Measurements from ENCODE around the gene RALGAPA2. TPM values are rescaled to one million over a fixed set of nuclear protein-coding genes. Genes with fewer than 3 reads are reported as not detected.

The RALGAPA2 gene
- total RNA-seq, 2 donors from 2014 or later: 27.8 to 28.5 TPM

- no peaks in the 10 kb centered on the region for H3K36me3 ChIP-seq
- TF ChIP-seq CTCF (IDR thresholded peaks at IDR 0.05): no peak
- peak overlapping the region in 1 of 2 donors; percentile 21 for H3K27ac ChIP-seq
- peaks cover 0 to 10% of the 10 kb centered on the region in 2 donors for H3K4me1 ChIP-seq
- H3K4me3 ChIP-seq: no peak overlapping the region
- no peaks in the 10 kb centered on the region for H3K9me3 ChIP-seq
- no peaks in the 10 kb centered on the region for H3K27me3 ChIP-seq
- no peak for DNase-seq (ENCODE audit: low spot score)
Measured at GRCh38 chr20:20657092-20657491, 55.4 kb downstream of the RALGAPA2 start.

- Histone ChIP-seq H3K9me3 (no peaks in the 10 kb centered on the region), H3K27ac (no peak overlapping the region)
Measured at GRCh38 chr20:20655883-20656282, 56.6 kb downstream of the RALGAPA2 start.

GRCh38 chr20:20649945-20650344 is 62.5 kb downstream of the RALGAPA2 start:
- no peaks in the 10 kb centered on the region for H3K4me1 ChIP-seq
- H3K27ac ChIP-seq: no peak overlapping the region
- no peak for DNase-seq (ENCODE audit: low spot score)
- no peak for TF ChIP-seq CTCF (IDR thresholded peaks at IDR 0.05)
- no peaks in the 10 kb centered on the region for H3K27me3 ChIP-seq
- no peak overlapping the region for H3K4me3 ChIP-seq
- no peaks in the 10 kb centered on the region for H3K9me3 ChIP-seq
- H3K36me3 ChIP-seq: no peaks in the 10 kb centered on the region

More at GRCh38 chr20:20655883-20656282, 56.6 kb downstream of the RALGAPA2 start:
- no peak for DNase-seq (ENCODE audit: low spot score)
- no peaks in the 10 kb centered on the region for H3K27me3 ChIP-seq
- H3K36me3 ChIP-seq: no peaks in the 10 kb centered on the region
- peaks cover 0 to 10% of the 10 kb centered on the region in 2 donors for H3K4me1 ChIP-seq
- no peak for TF ChIP-seq CTCF (IDR thresholded peaks at IDR 0.05)
- no peak overlapping the region for H3K4me3 ChIP-seq

DNA sequence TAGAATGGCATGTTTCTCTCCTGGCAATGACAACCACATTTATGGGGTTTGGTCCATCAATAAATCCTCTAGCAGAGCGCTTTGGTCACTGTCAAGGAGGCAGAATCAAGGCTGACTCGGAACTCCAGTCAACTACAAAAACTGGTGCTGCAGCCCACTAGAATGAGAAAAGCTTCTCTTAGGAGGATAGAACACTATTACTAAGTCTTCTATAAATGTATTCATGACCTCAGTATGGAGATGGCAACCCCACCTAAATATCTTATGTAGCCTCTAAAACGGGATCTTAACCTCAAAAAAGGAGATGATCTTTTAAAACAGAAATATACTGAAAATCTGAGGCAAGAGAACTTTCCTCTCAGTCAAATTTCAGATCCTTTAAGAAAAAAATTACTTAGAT is 68.5 kb downstream of the RALGAPA2 start:
- no peak for TF ChIP-seq CTCF (IDR thresholded peaks at IDR 0.05)
- Histone ChIP-seq H3K4me1 (no peaks in the 10 kb centered on the region), H3K4me3 (no peak overlapping the region), H3K36me3 (peaks cover 6% of the 10 kb centered on the region), H3K27me3 (no peaks in the 10 kb centered on the region), H3K27ac (no peak overlapping the region), H3K9me3 (no peaks in the 10 kb centered on the region)
- DNase-seq (ENCODE audit: low spot score): no peak

GRCh38 chr20:20641783-20642182 is 70.7 kb downstream of the RALGAPA2 start:
- Histone ChIP-seq H3K4me1 (no peaks in the 10 kb centered on the region), H3K36me3 (peaks cover 16% of the 10 kb centered on the region), H3K27me3 (no peaks in the 10 kb centered on the region), H3K4me3 (no peak overlapping the region), H3K27ac (no peak overlapping the region), H3K9me3 (no peaks in the 10 kb centered on the region)
- no peak for TF ChIP-seq CTCF (IDR thresholded peaks at IDR 0.05)
- DNase-seq (ENCODE audit: low spot score): no peak

- Histone ChIP-seq H3K27me3 (no peaks in the 10 kb centered on the region), H3K36me3 (peaks cover 28% of the 10 kb centered on the region), H3K4me1 (no peaks in the 10 kb centered on the region), H3K9me3 (no peaks in the 10 kb centered on the region), H3K4me3 (no peak overlapping the region), H3K27ac (no peak overlapping the region)
- no peak for DNase-seq (ENCODE audit: low spot score)
- TF ChIP-seq CTCF (IDR thresholded peaks at IDR 0.05): no peak
Measured at GRCh38 chr20:20638878-20639277, 73.6 kb downstream of the RALGAPA2 start.

Data from right atrium auricular region (tissue), 2 donors.